GM20431 (cell line): ENCODE results near the gene CD47.

Source experiments
- in situ Hi-C: fragments of 300-500 bp; cut with MseI, MboI; formaldehyde crosslinking; loops from one replicate; pipeline ENCODE4 v1.15.0; 2020; ENCODE audit warnings: low sequenced_read_pairs; ENCODE audit not compliant: unreplicated experiment

The CD47 gene

DNA sequence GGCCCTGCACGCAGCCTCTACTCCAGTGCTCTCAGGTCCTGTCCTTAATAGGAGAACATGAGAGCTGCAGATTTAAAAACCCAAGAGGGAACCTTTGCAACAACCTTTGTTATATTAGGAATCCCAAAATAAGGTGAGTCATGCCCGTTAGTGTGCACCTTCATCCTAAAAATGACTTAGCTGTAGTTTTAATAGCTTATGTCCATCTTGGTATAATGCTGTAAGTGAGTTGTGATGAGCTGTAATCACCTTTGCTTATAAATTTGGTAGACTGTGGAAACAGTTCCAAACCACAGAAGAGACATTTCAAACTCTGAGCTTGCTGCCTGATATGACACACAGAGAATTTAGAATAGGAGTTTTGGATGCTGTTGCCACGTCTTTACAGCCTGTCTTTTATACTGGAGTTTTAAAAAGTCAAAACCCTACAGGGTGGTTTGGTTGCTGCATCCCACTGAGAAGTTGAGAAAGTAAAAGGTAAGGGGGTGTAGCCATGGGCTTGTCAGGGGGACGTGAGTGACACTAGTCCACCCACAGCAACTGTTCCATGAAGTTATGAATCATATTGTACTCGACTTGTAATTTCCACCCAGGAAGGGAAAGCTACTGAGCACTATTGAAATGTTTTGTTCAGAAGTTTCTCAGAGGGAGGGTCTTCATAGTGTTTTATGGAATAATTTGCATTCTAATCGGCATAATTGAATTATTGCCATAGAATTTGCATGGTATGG lies 27.4 kb upstream of the CD47 start:
- in situ Hi-C loops: no loop called here

DNA sequence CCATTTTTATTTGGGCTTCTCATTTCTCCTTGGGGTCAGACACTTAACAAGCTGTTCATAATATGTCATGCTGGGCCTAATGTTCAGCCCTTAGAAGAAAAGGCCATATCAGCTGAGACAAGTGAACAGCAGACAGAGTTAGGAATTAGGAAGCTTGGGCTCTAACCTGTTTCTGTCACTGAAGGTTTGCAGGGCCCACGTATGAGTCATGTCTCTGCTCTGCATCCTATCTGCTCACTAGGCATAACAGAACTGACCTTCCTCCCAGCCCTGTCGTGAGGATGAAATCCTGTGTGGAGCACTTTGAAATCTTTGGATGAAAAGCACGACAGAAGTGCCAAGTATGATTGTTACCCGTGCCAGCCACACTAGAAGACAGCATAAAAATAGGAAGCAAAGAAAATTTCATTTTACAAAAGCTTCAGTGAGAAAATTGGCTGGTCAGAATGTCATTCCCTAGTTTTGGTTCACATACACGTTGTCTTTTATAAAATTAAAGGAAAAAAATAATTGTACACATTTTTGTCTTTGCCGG lies 26.5 kb upstream of the CD47 start:
- in situ Hi-C loops: no loop called here

DNA sequence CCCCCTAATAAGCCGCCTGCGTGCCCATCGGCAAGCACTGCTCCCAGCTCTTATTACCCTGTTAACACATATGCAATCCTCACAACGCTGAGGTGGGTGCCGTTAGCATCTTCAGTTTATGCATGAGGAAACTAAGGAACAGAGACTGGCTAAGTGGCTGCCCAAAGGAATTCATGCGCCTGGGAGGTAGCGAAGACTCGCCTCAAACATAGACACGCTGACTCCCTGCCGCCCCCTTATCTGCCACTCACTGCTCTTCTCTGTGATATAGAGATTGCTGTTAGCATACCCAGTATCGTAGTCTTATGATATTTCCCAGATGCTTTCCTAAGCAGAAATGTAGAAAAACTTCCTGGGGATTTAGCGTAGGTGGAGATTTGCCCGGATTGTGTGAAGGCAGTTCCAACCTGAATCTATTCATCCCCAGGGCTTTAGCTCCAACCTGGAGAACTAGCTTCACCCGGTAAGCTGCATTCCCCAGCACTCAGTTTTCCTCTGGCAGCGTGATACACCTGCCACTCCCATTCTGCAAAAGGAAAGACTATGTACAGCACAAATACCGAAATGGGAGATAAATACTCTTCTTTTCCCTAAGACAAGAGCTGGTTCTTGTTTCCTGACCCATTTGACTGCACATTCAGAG lies 23.7 kb upstream of the CD47 start:
- in situ Hi-C loops: no loop called here

DNA sequence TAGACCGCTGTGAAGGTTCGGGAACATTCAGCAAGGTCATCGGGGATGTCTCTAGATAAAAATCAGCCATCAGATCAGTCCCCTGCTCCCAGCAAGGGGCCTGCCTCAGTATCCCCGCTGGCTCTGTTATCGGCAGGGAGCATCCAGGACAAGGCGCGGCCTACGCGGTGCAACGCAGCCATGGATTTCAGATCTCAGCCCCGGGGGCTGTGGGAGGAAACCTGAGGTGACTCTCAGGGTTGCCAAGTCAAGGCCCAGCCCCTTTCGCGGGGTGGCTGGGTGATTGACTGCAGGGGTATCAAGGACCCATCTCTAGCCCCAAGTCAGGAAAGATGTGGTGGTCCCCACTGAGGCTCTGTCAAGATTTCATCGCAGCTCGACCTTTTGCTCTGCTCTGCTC lies 23.1 kb upstream of the CD47 start:
- in situ Hi-C loops: no loop called here

DNA sequence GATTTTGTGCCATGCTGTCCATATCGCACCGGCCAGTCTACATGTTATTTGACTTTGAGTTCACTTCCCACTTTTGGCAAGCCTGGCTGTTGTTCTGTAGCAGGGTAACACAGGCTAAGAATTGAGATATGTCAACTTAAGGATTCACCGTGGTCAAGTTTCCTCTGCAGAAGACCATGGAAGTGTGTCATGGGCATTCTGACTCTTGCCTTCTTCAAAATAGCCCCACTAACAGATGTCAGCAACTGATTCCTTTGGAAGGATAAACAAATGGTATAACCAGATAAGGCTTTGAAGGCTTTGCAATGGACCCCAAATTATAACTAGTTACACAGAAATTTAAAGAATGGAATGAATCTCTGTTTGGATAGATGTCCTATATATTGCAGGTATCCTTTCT lies 20.1 kb upstream of the CD47 start:
- in situ Hi-C loops: no loop called here

DNA sequence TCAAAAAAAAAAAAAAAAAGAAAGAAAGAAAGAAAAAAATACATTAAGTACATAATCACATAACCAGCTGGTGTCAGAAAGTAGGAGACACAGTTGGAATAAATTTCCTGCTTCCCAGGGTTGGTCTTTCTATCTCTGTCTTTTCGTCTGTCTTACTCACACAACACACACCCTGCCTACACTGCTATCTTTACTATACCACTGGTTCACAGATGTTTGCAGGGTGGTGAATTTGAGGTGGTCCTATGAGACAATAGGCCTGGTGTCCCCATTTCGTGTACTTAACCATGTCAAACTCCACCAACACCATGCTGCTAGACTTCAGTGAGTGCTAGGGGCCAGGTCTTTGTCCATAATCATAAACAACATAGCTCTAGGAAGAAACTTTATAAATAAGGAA lies 17.6 kb upstream of the CD47 start:
- in situ Hi-C loops: no loop called here

DNA sequence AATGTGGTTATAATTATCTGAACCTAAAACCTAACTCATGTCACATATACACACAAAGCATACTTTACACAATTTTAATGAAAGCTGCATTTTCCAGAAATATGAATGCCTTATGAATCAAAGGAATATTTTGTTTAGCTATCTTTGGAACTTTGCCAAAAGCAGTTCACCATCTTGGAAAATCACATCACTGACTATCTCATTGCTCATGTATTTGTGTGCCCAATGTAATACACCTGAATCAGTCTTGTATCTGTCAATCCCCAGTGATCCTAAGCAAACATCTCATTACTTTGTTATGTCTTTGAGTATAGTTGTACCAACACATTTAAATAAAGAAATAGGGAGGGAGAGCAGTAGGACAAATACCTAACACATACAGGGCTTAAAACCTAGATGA lies 15.6 kb upstream of the CD47 start:
- in situ Hi-C loops: no loop called here

DNA sequence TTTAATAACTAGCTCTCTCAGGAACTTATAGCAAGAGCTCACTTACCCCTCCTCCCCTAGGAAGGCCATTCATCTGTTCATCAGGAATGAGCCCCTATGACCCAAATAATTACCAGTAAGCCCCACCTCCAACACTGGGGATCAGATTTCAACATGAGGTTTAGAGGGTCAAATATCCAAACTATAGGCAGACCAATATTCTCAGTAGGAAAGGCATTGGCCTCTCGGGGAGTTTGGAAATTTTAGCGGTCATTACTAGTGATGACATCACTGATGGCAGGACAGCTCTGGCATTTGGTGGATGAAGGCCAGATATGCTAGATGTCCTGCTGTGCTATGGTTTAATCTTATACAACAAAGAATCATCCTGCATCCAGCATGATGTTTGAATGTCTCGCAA lies 15.2 kb upstream of the CD47 start:
- in situ Hi-C loops: no loop called here

DNA sequence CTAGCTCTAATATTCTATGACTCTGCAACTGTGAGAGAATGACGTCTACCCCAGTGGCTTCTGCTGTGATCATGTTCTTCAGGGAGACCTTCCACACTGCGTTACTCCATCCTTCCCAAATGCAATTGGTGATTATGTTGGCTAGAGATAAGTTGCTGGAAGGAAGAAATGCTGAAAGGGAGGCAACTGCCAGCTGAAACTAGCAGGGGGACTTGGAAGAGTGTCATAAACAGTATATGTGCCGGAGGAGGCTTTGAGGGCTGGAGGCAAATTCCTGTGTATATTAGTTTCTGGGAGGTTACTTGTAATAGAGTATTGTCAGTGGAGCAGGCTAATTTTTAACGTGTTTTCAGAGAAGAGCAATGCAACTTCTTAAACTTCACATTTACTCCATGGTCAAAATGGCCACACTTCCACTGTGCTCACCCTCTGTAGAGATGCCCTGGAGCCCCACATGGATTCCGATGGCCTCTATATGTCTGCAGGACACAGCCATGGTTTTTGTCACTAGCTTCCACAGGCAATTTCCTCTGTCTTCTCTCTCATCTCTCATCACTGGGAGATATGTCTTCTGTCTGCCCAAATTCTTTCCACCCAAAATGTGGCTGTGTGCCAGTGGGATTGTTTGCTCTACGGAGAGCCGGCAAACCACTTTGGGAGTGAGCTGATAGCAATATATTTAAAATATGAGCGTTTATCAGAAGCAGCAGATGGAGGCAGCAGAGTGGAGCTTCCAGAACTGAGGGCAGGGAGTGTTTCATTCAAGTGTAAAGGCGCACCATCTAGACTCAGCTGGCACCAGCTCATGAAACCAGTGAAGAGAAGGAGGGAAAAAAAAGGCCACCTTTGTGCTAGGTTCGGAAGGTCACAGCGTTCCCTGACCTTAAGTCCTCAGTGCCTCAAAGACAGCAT lies 13.3 kb upstream of the CD47 start:
- in situ Hi-C loops: no loop called here

DNA sequence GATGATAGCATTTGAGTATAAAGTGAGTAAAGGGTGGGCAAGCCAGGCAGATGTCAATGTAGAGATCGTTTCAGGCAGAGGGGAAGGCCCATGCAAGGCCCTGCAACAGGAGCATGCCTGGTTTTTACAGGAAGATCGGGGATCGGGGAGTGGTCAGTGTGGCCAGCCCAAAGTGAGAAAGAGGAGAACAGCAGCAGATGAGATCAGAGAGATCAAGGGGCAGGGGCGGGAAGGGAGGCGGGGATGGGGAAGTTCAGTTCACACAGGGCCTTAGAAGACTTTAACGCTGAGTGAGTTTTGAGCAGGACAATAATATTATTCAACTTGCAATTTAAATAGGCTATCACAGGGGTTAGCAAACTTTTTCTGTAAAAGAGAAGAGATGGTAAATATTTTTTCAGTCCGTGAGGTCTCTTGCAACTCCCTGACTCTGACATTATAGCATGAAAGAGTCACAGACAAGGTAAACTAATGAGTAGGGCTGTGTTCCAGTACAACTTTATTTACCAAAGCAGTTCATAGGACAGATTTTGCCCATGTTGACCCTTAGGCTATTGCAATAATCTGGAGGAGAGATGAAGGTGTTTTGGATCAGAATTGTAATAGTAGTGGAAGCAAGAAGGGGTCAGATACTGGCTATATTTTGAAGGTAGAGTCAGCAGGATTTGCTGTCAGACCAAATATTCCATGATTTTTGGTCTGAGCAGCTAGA lies 12.4 kb upstream of the CD47 start:
- in situ Hi-C loops: no loop called here

DNA sequence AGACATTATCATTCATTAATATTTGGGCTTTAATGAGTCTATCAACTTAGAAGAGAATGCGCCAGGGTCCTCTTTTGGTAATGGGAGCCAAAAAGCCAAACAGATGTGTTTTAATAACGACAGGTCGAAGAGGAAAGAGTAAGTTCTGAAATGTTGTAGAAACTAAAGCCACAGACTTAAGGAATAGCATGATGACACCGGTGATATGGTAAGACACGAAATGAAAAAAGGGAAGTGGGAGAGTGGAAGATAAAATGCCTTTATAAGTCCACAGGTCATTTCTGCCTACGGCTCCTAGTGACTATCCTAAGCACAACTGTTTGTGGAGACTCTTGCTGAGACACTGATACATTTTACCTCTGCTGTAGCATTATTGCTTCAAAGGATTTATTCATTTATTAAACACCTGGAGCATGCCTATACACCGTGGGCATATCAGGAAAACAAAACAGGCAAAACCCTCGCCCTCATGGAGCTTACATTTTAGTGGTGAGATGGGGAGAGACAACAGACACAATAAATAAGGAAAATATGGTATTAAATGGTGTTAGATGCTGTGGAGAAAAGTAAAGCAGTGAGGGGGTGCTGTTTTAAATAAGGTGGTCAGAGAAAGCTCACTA lies 11.7 kb upstream of the CD47 start:
- in situ Hi-C loops: no loop called here

DNA sequence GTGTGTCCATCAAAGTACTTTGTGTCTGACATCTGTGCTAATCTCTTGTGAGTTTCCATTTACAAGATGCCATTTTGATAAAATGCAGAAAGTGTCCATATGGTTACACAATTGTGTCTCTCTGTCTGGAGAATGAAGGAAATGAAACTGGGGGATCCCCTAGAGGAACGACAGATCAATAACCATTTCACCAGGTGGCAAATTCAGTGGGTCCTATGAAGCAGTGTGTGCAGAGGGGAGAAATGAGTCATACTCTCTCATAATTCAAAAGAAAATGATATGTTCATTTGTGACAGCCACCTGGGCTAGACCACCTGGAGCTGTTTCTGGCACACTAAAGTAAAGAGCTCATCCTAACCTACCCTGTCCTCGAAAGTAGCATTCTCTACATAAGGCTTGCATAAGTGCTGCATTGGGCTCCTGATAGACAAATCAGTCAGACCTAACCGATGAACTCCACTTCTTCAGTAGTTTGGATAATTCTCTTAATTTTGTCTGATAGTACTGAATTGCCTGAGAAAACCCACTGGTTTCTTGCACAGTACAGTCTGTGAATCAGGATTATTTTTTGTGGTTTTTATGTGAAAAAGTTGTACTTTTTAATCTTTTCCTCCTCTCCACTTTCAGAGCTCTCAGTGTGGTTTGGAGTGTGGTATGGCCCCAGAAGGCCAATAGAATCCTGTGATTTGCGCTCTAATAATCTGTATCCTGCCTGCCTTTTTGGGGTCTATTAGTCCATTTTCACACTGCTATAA lies 10.3 kb upstream of the CD47 start:
- in situ Hi-C loops: no loop called here

DNA sequence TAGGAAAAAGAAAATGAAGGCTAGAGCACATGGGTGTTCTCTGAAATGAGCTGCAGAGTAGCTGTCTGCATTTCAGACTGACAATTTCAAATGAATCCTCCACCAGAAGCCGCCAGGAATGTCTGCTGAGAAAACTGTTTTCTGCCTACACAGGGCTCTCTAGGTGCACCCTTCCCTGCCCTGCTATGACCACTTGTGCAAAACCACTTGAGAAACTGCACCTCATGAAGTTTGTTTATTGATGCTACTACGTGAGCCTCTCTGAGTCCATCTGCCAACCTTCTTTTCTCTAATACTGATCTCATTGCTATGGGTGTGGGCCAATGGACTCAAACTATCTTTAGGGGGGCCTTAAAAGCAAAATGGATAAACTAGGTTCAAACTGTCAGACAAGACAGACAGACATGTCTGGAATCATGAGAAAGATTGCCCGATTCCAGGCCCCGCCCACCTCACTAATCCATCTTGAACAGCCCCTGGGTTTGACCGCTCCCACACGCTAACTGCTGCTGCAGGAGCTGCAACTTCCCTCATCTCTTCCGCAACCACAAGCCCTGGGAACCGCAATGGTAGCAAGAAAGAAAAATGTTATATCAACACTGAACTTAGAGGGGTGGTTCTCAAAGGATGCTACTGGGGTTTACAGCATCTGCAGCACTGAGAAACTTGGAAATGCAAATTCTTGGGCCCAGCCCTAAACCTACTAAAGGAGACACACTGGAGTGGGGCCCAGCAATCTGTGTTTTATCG lies 9.0 kb upstream of the CD47 start:
- in situ Hi-C loops: no loop called here

DNA sequence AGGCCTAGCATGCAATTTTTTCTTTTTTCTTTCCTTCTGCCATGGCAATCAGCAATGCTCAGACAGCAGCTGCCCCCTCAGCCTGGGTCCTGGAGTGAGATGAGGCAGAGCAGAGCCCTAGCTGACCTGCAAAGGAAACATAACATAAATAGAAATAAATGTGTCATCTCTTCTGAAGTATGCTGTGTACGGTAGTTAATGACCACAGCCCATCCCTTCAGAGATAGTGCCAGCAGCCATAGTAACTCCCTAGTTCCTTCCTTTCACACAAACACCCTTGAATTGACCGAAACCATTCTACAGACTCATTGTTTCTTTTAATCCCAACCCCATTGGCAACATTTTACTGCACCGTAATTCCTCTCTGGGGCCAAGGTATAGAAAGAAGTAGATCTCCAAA lies 8.4 kb upstream of the CD47 start:
- in situ Hi-C loops: no loop called here

DNA sequence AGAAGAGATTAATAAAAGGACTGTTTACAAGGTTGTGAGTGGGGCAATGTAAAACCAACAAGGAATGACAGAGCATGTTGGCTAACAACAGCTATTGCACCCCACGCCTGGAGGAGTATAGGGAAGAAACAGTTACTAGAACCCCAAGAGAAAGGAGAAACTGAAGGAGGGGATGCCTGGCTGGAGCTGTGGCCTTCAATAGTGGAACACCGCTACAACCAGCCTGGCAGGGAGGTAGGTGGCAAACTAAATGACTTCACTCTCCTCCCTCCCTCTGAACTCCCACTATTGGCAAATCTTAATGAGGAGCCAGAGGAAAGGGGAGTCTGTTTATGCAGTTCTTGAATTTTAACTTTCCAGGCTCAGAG lies 7.2 kb upstream of the CD47 start:
- in situ Hi-C loops: no loop called here

DNA sequence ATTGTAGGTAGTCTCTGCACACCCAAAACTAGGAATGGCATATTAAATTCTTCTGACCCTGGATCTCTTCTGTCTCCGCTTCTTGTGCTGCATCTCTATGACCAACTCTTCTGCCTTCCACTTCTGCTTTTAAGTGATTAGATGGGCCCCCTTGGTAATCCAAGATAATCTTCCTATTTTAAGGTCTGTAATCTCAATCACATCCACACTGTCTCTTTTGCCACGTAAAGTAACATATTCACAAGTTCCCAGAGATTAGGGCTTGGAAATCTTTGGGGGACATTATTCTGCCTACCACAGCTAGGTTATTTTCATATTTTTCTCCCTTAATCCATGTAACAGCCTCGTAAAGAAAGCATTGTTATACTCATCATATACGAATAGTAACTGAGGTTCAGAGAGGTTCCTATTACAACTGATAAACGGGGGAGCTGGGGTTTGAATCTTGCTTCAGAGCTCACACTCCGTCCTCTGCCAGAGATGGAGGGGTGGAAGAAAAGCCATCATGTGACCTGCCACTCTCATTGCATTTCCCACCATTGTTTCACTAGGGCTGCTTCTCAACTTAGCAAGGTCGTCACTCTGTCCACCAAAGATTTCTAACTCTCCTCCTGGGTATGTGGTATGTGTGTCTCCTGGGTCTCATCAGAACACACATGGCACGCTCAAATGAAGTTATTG lies 6.6 kb upstream of the CD47 start:
- in situ Hi-C loops: no loop called here

DNA sequence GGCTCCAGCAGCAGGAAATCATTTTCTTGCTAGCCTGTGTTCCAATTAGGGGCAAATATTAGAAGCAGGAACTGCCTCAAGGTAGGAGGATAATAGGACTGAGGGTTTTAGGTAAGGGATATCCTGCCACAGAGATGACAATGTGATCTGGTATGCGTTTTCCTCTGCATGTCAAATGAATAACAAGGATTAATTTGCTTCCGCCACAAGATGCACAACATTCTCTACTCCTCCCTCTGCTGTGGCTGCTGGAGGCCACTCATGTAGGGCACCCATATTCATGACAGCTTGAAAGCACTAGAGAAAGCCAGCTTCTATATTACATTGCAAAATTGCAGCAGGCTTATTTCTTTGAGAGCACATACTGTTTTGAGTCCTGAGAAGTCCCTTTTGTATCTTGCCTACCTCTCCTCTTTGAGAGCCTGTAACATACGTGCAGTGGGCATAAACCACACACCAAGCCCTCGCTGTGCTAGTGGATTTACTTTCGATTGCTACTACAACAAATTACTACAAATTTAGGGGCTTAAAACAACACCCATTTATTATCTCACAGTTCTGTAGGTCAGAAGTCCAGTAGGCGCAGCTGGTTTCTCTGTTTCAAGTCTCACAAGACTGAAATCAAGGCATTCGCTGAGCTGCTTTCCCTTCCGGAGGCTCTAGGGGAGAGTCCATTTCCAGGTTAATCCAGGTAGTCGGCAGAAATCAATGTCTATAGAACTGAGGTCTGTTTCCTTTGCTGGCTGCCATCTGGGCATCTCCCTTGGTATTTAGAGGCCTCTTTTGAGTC lies 5.9 kb upstream of the CD47 start:
- in situ Hi-C loops: no loop called here
